Heart left ventricle (tissue), 16 donors: Measurements from ENCODE around the gene IDI2. TPM values are rescaled to one million over a fixed set of nuclear protein-coding genes. Genes with fewer than 3 reads are reported as not detected.
A peak's percentile ranks its signal among the peaks of the same experiment; 100 is the strongest.
"Not testable (repeated sequence)": the region's sequence is repeated elsewhere in the genome, so short reads cannot be mapped to it uniquely, and the experiment has no call there.

Source experiments
- ATAC-seq, 4 donors: fragments of 200-7000 bp; cut with Tn5 transposase; one replicate each; pipeline ENCODE4 v1.9.1; 2020 to 2022; ENCODE audit warnings: moderate library complexity in 4 of 4, mild to moderate bottlenecking in 3 of 4, moderate number of reproducible peaks in 1 of 4
- DNase-seq, 5 donors: peaks; one replicate each; pipeline ENCODE4 v3.0.0-alpha.2; 2020
- H3K27ac ChIP-seq, 12 donors: fragments of 200-600 bp; sonication (generic) in 4 of 12; one replicate each; pipeline versions ENCODE4 v1.5.0 to v1.8.0; 2016 to 2022; ENCODE audit warnings: mild to moderate bottlenecking in 2 of 12
- H3K27me3 ChIP-seq, 9 donors: fragments of 200-600 bp; sonication (generic) in 2 of 9; one replicate each; pipeline versions ENCODE4 v1.5.1 to v1.8.0; 2016 to 2022; ENCODE audit warnings: mild to moderate bottlenecking in 3 of 9
- H3K36me3 ChIP-seq, 9 donors: fragments of 200-600 bp; sonication (generic) in 2 of 9; one replicate each; pipeline versions ENCODE4 v1.5.0 to v1.8.0; 2018 to 2022; ENCODE audit warnings: mild to moderate bottlenecking in 2 of 9
- H3K4me1 ChIP-seq, 12 donors: fragments of 200-600 bp; sonication (generic) in 4 of 12; one replicate each; pipeline versions ENCODE4 v1.5.0 to v1.8.0; 2016 to 2022; ENCODE audit warnings: mild to moderate bottlenecking in 3 of 12
- H3K4me3 ChIP-seq, 12 donors: fragments of 200-600 bp; sonication (generic) in 4 of 12; one replicate each; pipeline versions ENCODE4 v1.5.0 to v1.8.0; 2017 to 2022; ENCODE audit warnings: mild to moderate bottlenecking in 9 of 12, moderate library complexity in 4 of 12
- H3K9me3 ChIP-seq, 12 donors: fragments of 200-600 bp; sonication (generic) in 4 of 12; one replicate each; pipeline versions ENCODE4 v1.5.0 to v1.8.0; 2016 to 2022; ENCODE audit warnings: mild to moderate bottlenecking in 1 of 12
- POLR2A ChIP-seq, 2 donors: fragments of 450-650 bp; IDR thresholded peaks; one replicate each; pipeline ENCODE4 v1.6.1; 2017; ENCODE audit warnings: antibody characterized with exemption in 2 of 2, mild to moderate bottlenecking in 2 of 2, moderate library complexity in 2 of 2
- WGBS, 4 donors: extraction: QIAGEN DNeasy Blood & Tissue Kit in 2 of 4; methylation state at CpG; one replicate each; pipeline versions ENCODE4 v1.1.5 to v1.1.7; 2013 to 2018; 5-methylcytosine and 5-hydroxymethylcytosine counted together
- intact Hi-C, 10 donors: fragments of 100-400 bp; cut with DNase I; formaldehyde crosslinking; loops; one replicate each; pipeline versions ENCODE4 v1.11.1 to v1.14.2; 2022
- polyA plus RNA-seq, 2 donors: library from polyadenylated mRNA; stranded (reverse); fragments of 200-250 nt; gene quantifications; one replicate each; pipeline ENCODE4 v1.2.3, GENCODE V29; 2013
- total RNA-seq, 9 donors: library from RNA; depleted of rRNA in 2 of 9; stranded (reverse); fragments of >200 nt in 2 of 9; fragmentation: NEBNext Ultra II Directional in 3 of 9; extraction: Animal tissue kit (Norgen Biotek cat#: 25700) in 3 of 9; gene quantifications; one replicate each; pipeline versions ENCODE4 v1.1.0 to v1.2.4, GENCODE V29; 2016 to 2023
- TF ChIP-seq, protein P1 (sequence below), 12 donors: fragments of 200-600 bp; sonication (generic) in 4 of 12; IDR thresholded peaks; one replicate each; pipeline versions ENCODE4 v1.5.0 to v1.8.0; 2018 to 2022; ENCODE audit warnings: antibody characterized with exemption in 12 of 12, mild to moderate bottlenecking in 5 of 12
- donor health status: ischemic (EF 13 %, LVEDD 7.1; RV severe dilation, severe dysfunction).
- donor health status: healthy with polysubstance abuse.
- donor health status: DM: no; HTN: yes; CAD: no.
- donor health status: DM: no; HTN: no; CAD: no.
- donor health status: ischemic (EF 25% LVEDD 6.9; RV normal size, moderate dysfunction).
- donor health status: ischemic (EF 25% LVEDD 5.7; RV mildly dilated, moderate dysfunction).
- donor health status: healthy.
- donor health status: DM: yes; HTN: yes; CAD: no.
- donor health status: ischemic (EF 35%, LVEDD 5.7; RV mildly dilated, moderate dysfunction).
- donor health status: nonischemic (EF 11% LVEDD 7.7; RV severe dilation, severe dysfunction).
- donor health status: DM: yes; HTN: yes; CAD: no.
- donor health status: PGD.
- donor health status: ischemic (EF 29% LVEDD 5.4; RV normal size, mild dysfunction).
- donor health status: nonischemic (EF 23%, LVEDD 6.1; RV moderate dilation, normal function).

The IDI2 gene
- total and polyA plus RNA-seq, 11 donors = 0.18 to 0.72 (median 0.28) TPM; not detected in 4

DNA sequence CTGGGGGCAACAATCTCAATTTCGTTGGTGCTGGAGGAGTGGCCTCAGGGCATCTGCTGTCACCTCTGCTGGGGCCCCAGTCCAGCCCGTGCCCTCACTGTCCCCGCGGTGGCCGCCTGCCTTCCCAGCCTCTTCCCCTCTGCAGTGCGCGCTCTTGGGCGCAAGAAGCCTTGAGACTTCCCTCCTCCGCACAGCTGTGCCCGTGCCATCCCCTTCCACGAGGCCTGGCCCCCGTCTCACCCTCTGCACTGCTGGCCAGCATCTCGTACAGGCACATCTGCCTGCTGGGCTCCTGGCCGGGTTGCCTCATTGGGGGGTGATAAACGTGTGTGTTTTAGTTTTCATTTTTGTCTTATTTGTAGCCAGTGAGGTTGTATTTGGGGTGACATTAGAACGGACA, 14.0 kb downstream of the IDI2 start:
- H3K36me3 ChIP-seq = peaks cover 2 to 97% (median 93%) of the 10 kb centered on the region in 9 donors
- no peaks in the 10 kb centered on the region for H3K4me1 ChIP-seq
- no peak for ATAC-seq
- no peak for DNase-seq
- 93 to 96% (median 95%) methylated on average over 16 of the region's 16 CpGs for WGBS, 4 donors
- H3K27ac ChIP-seq = no peak overlapping the region
- H3K9me3 ChIP-seq = no peaks in the 10 kb centered on the region
- no peaks in the 10 kb centered on the region for H3K27me3 ChIP-seq
- H3K4me3 ChIP-seq = no peak overlapping the region
- intact Hi-C loops = no loop called here
- TF ChIP-seq, protein P1, sequence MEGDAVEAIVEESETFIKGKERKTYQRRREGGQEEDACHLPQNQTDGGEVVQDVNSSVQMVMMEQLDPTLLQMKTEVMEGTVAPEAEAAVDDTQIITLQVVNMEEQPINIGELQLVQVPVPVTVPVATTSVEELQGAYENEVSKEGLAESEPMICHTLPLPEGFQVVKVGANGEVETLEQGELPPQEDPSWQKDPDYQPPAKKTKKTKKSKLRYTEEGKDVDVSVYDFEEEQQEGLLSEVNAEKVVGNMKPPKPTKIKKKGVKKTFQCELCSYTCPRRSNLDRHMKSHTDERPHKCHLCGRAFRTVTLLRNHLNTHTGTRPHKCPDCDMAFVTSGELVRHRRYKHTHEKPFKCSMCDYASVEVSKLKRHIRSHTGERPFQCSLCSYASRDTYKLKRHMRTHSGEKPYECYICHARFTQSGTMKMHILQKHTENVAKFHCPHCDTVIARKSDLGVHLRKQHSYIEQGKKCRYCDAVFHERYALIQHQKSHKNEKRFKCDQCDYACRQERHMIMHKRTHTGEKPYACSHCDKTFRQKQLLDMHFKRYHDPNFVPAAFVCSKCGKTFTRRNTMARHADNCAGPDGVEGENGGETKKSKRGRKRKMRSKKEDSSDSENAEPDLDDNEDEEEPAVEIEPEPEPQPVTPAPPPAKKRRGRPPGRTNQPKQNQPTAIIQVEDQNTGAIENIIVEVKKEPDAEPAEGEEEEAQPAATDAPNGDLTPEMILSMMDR (IDR thresholded peaks at IDR 0.05) = no peak
- no peak for TF ChIP-seq POLR2A (IDR thresholded peaks at IDR 0.05)

DNA sequence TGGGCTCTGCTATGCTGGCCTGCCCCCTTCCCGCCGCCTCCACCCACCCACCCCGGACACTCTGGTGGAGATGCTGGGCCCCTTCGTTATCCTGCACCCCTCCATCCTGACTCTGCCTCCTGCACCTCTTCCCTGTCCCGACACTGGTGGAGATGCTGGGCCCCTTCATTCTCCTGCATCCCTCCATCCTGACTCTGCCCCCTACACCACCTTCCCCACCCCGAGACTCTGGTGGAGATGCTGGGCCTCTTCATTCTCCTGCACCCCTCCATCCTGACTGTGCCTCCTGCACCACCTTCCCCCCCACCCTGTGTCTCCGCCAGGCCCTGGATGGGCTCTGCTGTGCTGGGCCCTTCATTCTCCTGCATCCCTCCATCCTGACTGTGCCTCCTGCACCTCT, 15.0 kb downstream of the IDI2 start:
- peak in 1 of 4 donors; percentile 53 for ATAC-seq

DNA sequence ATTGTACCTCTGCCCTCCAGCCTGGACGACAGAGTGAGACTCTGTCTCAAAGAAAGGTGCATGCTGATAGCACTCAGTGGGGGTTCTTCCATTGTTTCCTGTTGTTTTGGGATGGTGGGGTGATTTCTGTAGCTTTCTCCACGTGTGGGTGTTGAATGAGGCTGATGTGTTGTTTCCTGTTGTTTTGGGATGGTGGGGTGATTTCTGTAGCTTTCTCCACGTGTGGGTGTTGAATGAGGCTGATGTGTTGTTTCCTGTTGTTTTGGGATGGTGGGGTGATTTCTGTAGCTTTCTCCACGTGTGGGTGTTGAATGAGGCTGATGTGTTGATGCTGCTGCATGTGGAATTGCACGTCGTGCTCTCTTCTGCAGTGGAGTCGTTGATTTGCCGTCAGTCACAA, 15.7 kb downstream of the IDI2 start:
- H3K27me3 ChIP-seq, H3K9me3 ChIP-seq, intact Hi-C loops, H3K27ac ChIP-seq, H3K4me1 ChIP-seq, DNase-seq, H3K4me3 ChIP-seq, ATAC-seq: not testable (repeated sequence)
- 62 to 83% (median 68%) methylated on average over 7 to 8 of the region's 8 CpGs for WGBS, 4 donors
- peaks cover 2 to 100% (median 97%) of the 10 kb centered on the region in 9 donors for H3K36me3 ChIP-seq

More for the DNA sequence above, 15.0 kb downstream of the IDI2 start:
- WGBS, 4 donors = 93 to 96% (median 94%) methylated on average over 7 of the region's 7 CpGs
- no peaks in the 10 kb centered on the region for H3K9me3 ChIP-seq
- no peak for DNase-seq
- intact Hi-C loops = no loop called here
- H3K4me1 ChIP-seq = no peaks in the 10 kb centered on the region
- H3K27ac ChIP-seq = no peak overlapping the region
- H3K4me3 ChIP-seq = no peak overlapping the region
- no peaks in the 10 kb centered on the region for H3K27me3 ChIP-seq
- H3K36me3 ChIP-seq = peaks cover 2 to 97% (median 93%) of the 10 kb centered on the region in 9 donors
- TF ChIP-seq, protein P1 (IDR thresholded peaks at IDR 0.05) = no peak

DNA sequence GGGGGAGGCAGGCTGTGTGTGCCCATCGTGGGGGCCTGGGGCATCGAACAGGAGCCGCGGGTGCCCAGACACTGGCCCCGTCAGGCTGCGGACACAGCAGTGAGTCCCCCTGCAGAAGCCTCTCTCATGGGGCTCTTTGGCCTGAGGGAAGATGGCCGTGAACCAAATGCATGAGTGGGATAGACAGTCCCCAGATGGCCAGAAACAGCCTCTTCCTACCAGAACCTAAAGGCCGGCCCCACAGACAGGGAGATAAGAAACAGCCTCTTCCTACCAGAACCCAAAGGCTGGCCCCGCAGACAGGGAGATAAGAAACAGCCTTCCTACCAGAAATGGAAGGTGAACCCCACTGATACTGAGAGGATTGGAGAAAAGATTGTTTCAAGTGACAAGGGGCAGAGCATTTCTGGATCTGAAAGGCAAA, 16.6 kb downstream of the IDI2 start:
- ATAC-seq = no peak
- intact Hi-C loops = no loop called here
- Histone ChIP-seq H3K36me3 (peaks cover 2 to 100% (median 97%) of the 10 kb centered on the region in 9 donors), H3K27me3 (no peaks in the 10 kb centered on the region), H3K4me3 (no peak overlapping the region), H3K4me1 (no peaks in the 10 kb centered on the region), H3K27ac (no peak overlapping the region), H3K9me3 (no peaks in the 10 kb centered on the region)
- no peak for TF ChIP-seq POLR2A (IDR thresholded peaks at IDR 0.05)
- TF ChIP-seq, protein P1 (IDR thresholded peaks at IDR 0.05) = no peak
- WGBS, 4 donors = 72 to 83% (median 78%) methylated on average over 9 of the region's 9 CpGs
- DNase-seq = no peak

DNA sequence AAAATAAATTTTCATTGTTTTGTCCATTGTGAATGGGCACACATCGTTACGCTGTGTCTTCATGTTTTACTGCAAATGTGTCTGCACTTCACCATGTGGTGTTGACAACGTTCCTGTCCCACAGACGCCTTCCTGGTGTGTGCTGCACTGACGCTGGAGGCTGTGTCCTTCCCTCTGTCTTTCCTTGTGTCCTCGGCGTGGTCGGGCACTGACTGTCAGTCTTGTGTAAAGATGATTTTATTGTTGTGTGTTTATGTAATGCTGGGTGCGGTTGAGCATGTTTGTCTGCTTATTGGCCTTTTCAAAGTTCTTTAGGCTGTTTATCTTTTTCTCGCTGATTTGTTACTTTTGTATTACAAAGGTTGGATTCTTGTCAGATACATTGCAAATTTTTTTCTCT, 18.1 kb downstream of the IDI2 start:
- H3K27ac ChIP-seq = no peak overlapping the region
- no peaks in the 10 kb centered on the region for H3K27me3 ChIP-seq
- no peak overlapping the region for H3K4me3 ChIP-seq
- ATAC-seq = no peak
- peaks cover 0 to 10% (median 5%) of the 10 kb centered on the region in 12 donors for H3K9me3 ChIP-seq
- intact Hi-C loops = no loop called here
- no peaks in the 10 kb centered on the region for H3K4me1 ChIP-seq
- TF ChIP-seq, protein P1 (IDR thresholded peaks at IDR 0.05) = no peak
- no peak for TF ChIP-seq POLR2A (IDR thresholded peaks at IDR 0.05)
- peaks cover 2 to 100% (median 97%) of the 10 kb centered on the region in 9 donors for H3K36me3 ChIP-seq
- 71 to 79% (median 77%) methylated on average over 10 of the region's 10 CpGs for WGBS, 4 donors
- no peak for DNase-seq
